Panc1 (cell line): ENCODE data around the gene FGGY.

Experiments used
- TCF7L2 ChIP-seq: IDR thresholded peaks from 2 replicates; pipeline ENCODE4 v1.6.1; 2011; ENCODE audit warnings: mild to moderate bottlenecking, low read depth, low read length, inconsistent platforms
- TF ChIP-seq, protein P1 (sequence below): fragments of 450-650 bp; IDR thresholded peaks from 2 replicates; pipeline ENCODE4 v1.5.1; 2017; ENCODE audit warnings: mild to moderate bottlenecking
- TF ChIP-seq, protein P2 (sequence below), 2 experiments: IDR thresholded peaks; 2 replicates each; pipeline ENCODE4 v1.6.1; 2011 to 2012; ENCODE audit warnings: low read depth in 2 of 2, control low read depth in 1 of 2, low read length in 1 of 2, mild to moderate bottlenecking in 1 of 2, moderate library complexity in 1 of 2; ENCODE audit not compliant: insufficient read depth in 1 of 2

DNA sequence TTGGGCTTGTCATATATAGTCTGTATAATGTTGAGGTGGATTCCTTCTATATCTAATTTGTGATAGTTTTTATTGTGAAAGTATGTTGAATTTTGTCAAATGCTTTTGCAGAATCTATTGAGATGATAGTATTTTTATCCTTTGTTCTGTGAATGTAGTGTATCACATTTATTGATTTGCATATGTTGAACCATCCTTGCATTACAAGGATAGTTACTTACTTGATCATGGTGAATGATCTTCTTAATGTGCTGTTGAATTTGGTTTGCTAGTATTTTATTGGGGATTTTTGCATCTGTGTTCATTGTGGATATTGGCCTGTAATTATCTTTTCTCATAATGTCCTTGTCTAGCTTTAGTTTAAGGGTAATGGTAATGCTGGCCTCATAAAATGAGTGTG, 8.3 kb downstream of the FGGY start:
- TF ChIP-seq, protein P1, sequence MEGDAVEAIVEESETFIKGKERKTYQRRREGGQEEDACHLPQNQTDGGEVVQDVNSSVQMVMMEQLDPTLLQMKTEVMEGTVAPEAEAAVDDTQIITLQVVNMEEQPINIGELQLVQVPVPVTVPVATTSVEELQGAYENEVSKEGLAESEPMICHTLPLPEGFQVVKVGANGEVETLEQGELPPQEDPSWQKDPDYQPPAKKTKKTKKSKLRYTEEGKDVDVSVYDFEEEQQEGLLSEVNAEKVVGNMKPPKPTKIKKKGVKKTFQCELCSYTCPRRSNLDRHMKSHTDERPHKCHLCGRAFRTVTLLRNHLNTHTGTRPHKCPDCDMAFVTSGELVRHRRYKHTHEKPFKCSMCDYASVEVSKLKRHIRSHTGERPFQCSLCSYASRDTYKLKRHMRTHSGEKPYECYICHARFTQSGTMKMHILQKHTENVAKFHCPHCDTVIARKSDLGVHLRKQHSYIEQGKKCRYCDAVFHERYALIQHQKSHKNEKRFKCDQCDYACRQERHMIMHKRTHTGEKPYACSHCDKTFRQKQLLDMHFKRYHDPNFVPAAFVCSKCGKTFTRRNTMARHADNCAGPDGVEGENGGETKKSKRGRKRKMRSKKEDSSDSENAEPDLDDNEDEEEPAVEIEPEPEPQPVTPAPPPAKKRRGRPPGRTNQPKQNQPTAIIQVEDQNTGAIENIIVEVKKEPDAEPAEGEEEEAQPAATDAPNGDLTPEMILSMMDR = no peak
- TF ChIP-seq TCF7L2 = no peak
- TF ChIP-seq, protein P2, sequence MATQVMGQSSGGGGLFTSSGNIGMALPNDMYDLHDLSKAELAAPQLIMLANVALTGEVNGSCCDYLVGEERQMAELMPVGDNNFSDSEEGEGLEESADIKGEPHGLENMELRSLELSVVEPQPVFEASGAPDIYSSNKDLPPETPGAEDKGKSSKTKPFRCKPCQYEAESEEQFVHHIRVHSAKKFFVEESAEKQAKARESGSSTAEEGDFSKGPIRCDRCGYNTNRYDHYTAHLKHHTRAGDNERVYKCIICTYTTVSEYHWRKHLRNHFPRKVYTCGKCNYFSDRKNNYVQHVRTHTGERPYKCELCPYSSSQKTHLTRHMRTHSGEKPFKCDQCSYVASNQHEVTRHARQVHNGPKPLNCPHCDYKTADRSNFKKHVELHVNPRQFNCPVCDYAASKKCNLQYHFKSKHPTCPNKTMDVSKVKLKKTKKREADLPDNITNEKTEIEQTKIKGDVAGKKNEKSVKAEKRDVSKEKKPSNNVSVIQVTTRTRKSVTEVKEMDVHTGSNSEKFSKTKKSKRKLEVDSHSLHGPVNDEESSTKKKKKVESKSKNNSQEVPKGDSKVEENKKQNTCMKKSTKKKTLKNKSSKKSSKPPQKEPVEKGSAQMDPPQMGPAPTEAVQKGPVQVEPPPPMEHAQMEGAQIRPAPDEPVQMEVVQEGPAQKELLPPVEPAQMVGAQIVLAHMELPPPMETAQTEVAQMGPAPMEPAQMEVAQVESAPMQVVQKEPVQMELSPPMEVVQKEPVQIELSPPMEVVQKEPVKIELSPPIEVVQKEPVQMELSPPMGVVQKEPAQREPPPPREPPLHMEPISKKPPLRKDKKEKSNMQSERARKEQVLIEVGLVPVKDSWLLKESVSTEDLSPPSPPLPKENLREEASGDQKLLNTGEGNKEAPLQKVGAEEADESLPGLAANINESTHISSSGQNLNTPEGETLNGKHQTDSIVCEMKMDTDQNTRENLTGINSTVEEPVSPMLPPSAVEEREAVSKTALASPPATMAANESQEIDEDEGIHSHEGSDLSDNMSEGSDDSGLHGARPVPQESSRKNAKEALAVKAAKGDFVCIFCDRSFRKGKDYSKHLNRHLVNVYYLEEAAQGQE (IDR thresholded peaks at IDR 0.05; ENCODE audit: insufficient read depth in 1 of 2, low read depth in 2 of 2, low read length in 1 of 2) = no peak
